Measurements from ENCODE around the gene ASIC4. TPM values are rescaled to one million over a fixed set of nuclear protein-coding genes. Genes with fewer than 3 reads are reported as not detected.

ASIC4 gene
- total and polyA plus RNA-seq, 2 of the 13 experiments (the other 11 are each of a cell fraction or from before 2014, with no cell fraction given), result 0.03 TPM; not detected in 1

DNA sequence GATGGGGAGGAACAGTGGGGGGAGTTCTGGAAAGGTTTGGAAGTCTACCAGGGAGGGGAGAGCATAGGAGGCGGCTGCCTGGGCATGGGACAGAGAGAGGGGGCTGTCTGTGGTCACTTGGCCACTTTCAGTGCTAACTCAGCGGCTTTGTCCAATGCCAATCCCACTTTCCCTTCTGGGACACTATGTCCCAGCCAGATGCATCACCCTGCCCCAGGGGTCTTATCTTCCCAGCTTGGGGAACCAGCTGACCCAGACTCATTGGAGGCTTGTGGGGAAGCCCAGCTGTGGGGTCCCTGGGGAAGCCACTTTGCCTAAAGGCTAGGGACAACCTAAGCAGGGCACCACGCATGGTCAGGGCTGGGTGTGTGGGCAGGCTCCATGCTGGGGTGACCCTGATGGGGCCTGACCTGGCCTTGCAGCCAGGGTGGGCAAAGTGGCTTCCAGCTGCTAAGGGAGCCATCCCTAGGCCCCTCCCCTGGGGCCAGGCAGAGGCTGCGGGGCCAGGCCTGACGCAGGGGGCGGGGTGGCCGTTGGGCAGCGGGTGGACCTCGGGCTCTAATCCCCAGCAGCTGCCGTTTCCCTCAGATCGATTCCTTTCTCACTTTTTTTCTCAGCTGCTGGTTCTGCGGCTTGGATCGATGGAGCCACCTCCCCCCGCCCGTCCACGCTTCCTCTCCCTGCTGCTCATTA lies 1.6 kb upstream of the ASIC4 start (continued):
- TF ChIP-seq, protein P1, sequence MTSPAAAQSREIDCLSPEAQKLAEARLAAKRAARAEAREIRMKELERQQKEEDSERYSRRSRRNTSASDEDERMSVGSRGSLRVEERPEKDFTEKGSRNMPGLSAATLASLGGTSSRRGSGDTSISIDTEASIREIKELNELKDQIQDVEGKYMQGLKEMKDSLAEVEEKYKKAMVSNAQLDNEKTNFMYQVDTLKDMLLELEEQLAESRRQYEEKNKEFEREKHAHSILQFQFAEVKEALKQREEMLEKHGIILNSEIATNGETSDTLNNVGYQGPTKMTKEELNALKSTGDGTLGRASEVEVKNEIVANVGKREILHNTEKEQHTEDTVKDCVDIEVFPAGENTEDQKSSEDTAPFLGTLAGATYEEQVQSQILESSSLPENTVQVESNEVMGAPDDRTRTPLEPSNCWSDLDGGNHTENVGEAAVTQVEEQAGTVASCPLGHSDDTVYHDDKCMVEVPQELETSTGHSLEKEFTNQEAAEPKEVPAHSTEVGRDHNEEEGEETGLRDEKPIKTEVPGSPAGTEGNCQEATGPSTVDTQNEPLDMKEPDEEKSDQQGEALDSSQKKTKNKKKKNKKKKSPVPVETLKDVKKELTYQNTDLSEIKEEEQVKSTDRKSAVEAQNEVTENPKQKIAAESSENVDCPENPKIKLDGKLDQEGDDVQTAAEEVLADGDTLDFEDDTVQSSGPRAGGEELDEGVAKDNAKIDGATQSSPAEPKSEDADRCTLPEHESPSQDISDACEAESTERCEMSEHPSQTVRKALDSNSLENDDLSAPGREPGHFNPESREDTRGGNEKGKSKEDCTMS (CRISPR knock-in tag; conservative IDR thresholded peaks at IDR 0.05), result no peak
- TF ChIP-seq ETV5 (CRISPR knock-in tag; IDR thresholded peaks at IDR 0.05; ENCODE audit: borderline replicate concordance), result no peak; the same call in 1 of the 2 replicates
- TF ChIP-seq, protein P2, sequence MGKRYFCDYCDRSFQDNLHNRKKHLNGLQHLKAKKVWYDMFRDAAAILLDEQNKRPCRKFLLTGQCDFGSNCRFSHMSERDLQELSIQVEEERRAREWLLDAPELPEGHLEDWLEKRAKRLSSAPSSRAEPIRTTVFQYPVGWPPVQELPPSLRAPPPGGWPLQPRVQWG (CRISPR knock-in tag; IDR thresholded peaks at IDR 0.05; ENCODE audit: borderline replicate concordance, low read depth), result no peak
- TF ChIP-seq ZMYM2 (CRISPR knock-in tag; IDR thresholded peaks at IDR 0.05), result no peak
- no peak for TF ChIP-seq ZNF709 (CRISPR knock-in tag; IDR thresholded peaks at IDR 0.05)
- TF ChIP-seq, protein P3, sequence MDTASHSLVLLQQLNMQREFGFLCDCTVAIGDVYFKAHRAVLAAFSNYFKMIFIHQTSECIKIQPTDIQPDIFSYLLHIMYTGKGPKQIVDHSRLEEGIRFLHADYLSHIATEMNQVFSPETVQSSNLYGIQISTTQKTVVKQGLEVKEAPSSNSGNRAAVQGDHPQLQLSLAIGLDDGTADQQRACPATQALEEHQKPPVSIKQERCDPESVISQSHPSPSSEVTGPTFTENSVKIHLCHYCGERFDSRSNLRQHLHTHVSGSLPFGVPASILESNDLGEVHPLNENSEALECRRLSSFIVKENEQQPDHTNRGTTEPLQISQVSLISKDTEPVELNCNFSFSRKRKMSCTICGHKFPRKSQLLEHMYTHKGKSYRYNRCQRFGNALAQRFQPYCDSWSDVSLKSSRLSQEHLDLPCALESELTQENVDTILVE (CRISPR knock-in tag; IDR thresholded peaks at IDR 0.05), result no peak
- TF ChIP-seq HOXA7 (CRISPR knock-in tag; IDR thresholded peaks at IDR 0.05), result no peak
- no peak for TF ChIP-seq ZNF878 (CRISPR knock-in tag; IDR thresholded peaks at IDR 0.05)
- no peak for TF ChIP-seq MAFF (IDR thresholded peaks at IDR 0.05; ENCODE audit: low read depth, low read length)
- TF ChIP-seq KLF6 (CRISPR knock-in tag; IDR thresholded peaks at IDR 0.05), result no peak
- TF ChIP-seq NFIC (IDR thresholded peaks at IDR 0.05; ENCODE audit: low read length), result no peak
- no peak for TF ChIP-seq ZNF496 (CRISPR knock-in tag; IDR thresholded peaks at IDR 0.05; ENCODE audit: insufficient replicate concordance)
- TF ChIP-seq FLYWCH1 (CRISPR knock-in tag; IDR thresholded peaks at IDR 0.05), result no peak
- TF ChIP-seq CBX1 (IDR thresholded peaks at IDR 0.05; ENCODE audit: low read depth), result no peak
- TF ChIP-seq, protein P4, sequence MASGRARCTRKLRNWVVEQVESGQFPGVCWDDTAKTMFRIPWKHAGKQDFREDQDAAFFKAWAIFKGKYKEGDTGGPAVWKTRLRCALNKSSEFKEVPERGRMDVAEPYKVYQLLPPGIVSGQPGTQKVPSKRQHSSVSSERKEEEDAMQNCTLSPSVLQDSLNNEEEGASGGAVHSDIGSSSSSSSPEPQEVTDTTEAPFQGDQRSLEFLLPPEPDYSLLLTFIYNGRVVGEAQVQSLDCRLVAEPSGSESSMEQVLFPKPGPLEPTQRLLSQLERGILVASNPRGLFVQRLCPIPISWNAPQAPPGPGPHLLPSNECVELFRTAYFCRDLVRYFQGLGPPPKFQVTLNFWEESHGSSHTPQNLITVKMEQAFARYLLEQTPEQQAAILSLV (CRISPR knock-in tag; IDR thresholded peaks at IDR 0.05; ENCODE audit: borderline replicate concordance), result no peak
- no peak for TF ChIP-seq ZNF550 (CRISPR knock-in tag; IDR thresholded peaks at IDR 0.05; ENCODE audit: borderline replicate concordance)
- no peak for TF ChIP-seq ZNF335 (CRISPR knock-in tag; IDR thresholded peaks at IDR 0.05)
- TF ChIP-seq, protein P5, sequence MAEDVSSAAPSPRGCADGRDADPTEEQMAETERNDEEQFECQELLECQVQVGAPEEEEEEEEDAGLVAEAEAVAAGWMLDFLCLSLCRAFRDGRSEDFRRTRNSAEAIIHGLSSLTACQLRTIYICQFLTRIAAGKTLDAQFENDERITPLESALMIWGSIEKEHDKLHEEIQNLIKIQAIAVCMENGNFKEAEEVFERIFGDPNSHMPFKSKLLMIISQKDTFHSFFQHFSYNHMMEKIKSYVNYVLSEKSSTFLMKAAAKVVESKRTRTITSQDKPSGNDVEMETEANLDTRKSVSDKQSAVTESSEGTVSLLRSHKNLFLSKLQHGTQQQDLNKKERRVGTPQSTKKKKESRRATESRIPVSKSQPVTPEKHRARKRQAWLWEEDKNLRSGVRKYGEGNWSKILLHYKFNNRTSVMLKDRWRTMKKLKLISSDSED (CRISPR knock-in tag; IDR thresholded peaks at IDR 0.05), result no peak
- TF ChIP-seq KLF16 (CRISPR knock-in tag; IDR thresholded peaks at IDR 0.05), result peak in 1 of 2 experiments; percentile 35; a peak in 1 of 4 replicates
- TF ChIP-seq, protein P6, sequence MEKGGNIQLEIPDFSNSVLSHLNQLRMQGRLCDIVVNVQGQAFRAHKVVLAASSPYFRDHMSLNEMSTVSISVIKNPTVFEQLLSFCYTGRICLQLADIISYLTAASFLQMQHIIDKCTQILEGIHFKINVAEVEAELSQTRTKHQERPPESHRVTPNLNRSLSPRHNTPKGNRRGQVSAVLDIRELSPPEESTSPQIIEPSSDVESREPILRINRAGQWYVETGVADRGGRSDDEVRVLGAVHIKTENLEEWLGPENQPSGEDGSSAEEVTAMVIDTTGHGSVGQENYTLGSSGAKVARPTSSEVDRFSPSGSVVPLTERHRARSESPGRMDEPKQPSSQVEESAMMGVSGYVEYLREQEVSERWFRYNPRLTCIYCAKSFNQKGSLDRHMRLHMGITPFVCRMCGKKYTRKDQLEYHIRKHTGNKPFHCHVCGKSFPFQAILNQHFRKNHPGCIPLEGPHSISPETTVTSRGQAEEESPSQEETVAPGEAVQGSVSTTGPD (CRISPR knock-in tag; IDR thresholded peaks at IDR 0.05), result no peak
- TF ChIP-seq PHF5A (CRISPR knock-in tag; IDR thresholded peaks at IDR 0.05; ENCODE audit: low read depth, unreplicated experiment), result no peak
- TF ChIP-seq ZNF674 (CRISPR knock-in tag; IDR thresholded peaks at IDR 0.05; ENCODE audit: low read depth), result no peak
- TF ChIP-seq TMF1 (CRISPR knock-in tag; IDR thresholded peaks at IDR 0.05; ENCODE audit: low read depth), result no peak

Measured in HepG2 (cell line).